ENCODE results near the gene FAM20C. TPM values are rescaled to one million over a fixed set of nuclear protein-coding genes. Genes with fewer than 3 reads are reported as not detected.
"Not testable (repeated sequence)": the region's sequence is repeated elsewhere in the genome, so short reads cannot be mapped to it uniquely, and the experiment has no call there.

Gene FAM20C
- total RNA-seq, 1 donor from 2014 or later, result 23.4 TPM

- DNase-seq (ENCODE audit: low spot score), result peak; percentile 63
These were observed 19.0 kb upstream of the FAM20C start for GRCh38 chr7:173209-173918.

GRCh38 chr7:174716-175115 lies 17.7 kb upstream of the FAM20C start:
- peak; percentile 32 for DNase-seq (ENCODE audit: low spot score)

DNA sequence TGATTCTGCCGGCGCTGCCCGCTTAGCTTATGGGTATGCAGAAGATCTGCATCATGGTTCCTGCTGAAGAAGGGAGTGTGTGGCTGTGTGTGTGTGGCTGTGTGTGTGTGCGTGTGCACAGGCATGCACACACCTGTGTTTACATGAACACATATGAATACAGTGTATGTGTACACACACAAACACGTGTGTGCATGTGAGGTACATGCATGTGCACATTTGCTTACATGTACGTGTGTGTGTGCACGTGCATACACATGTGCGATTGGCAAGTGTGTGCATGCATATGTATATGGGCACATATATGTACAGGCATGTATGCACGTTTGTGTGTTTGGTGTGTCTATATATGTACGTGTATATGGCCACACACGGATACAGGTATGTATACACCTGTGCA lies 16.4 kb upstream of the FAM20C start:
- no peak for DNase-seq (ENCODE audit: low spot score)

- DNase-seq (ENCODE audit: low spot score), result no peak
These were observed 16.0 kb upstream of the FAM20C start for GRCh38 chr7:176381-176780.

- DNase-seq (ENCODE audit: low spot score), result no peak
These were observed 15.4 kb upstream of the FAM20C start for GRCh38 chr7:176786-177459.

DNA sequence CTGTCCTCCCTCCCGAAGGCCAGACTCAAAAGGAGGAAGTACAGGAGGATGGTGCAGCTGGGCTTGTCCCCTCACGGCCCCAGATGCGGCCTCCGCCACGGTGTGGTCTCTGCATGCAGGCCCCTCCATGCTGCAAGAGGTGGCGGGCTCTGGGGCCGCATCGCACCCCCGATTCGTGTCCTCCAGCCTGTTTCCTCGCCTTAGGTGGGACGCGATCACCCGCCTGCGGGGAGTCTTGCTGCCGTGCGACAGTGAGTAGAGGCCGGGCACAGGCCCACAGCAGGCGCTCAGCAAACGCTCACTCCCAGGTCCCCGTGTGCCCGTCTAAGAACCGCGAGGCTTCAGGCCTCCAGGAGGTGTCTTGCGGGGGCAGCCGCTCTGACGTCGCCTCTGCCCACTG lies 13.9 kb upstream of the FAM20C start:
- DNase-seq (ENCODE audit: low spot score), result no peak

- no peak for DNase-seq (ENCODE audit: low spot score)
These were observed 13.1 kb upstream of the FAM20C start for GRCh38 chr7:179209-179681.

DNA sequence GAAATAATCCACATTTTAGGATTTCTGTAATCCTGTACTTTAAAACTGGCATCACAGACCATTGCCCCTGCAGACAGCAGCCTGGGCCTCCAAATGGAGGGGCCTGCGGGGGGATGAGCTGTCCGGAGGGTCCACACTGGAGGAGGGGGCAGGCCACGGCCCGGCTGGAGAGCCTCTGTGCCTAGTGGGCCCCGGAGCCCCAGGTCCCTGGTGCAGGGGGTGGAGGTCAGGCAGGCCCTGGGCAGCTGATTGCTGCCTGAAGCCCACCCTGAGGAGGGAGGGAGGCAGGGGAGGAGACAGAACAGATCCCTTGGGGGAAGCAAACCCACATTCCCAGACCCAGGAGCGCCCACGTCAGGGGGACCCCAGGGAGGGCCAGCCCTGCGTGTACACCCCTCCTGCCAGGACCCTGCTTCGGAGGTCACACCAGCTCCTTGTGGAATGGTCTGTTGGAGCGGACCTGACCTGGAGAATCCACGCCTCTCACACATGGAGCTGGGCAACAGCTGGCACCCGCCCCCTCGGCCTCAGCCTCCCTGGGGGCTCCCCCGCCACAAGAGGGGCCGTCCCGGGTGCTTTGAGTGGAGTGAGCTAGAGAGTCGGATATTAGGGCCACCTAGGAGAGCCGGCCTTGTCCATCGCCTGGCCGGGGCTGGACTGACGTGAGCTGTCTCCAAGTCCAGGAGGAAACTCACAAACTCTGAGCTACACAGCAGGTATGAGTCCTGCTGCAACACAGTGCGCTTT lies 12.2 kb upstream of the FAM20C start:
- DNase-seq (ENCODE audit: low spot score), result no peak

GRCh38 chr7:181738-182137 lies 10.6 kb upstream of the FAM20C start:
- DNase-seq (ENCODE audit: low spot score), result no peak

DNA sequence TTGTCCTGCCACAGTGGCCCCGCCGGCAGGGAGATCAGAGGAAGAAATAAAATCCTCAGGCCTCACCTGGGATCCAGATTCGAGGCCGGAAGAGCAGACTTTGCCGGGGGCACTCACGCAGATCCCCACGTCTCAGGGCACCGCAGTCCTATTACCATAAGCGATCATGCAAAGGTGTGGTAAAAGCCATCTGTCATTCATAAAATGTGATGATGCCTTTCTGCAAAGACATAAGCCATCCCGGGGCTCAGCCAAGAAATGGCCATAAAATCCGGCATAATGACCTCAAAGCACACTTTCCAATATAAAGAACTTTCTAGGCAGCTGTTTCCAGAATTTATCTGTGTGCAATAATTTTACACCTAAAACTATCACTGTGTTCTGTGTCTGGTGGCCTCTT lies 9.9 kb upstream of the FAM20C start:
- DNase-seq (ENCODE audit: low spot score), result not testable (repeated sequence)

- no peak for DNase-seq (ENCODE audit: low spot score)
These were observed 8.7 kb upstream of the FAM20C start for GRCh38 chr7:183496-184292.

- no peak for DNase-seq (ENCODE audit: low spot score)
These were observed 7.8 kb upstream of the FAM20C start for GRCh38 chr7:184294-185264.

GRCh38 chr7:186516-187113 lies 5.8 kb upstream of the FAM20C start:
- DNase-seq (ENCODE audit: low spot score), result no peak

- DNase-seq (ENCODE audit: low spot score), result no peak
These were observed 5.0 kb upstream of the FAM20C start for GRCh38 chr7:187227-187927.

GRCh38 chr7:188174-188573 lies 4.2 kb upstream of the FAM20C start:
- no peak for DNase-seq (ENCODE audit: low spot score)

- no peak for DNase-seq (ENCODE audit: low spot score)
These were observed 3.5 kb upstream of the FAM20C start for GRCh38 chr7:188727-189500.

DNA sequence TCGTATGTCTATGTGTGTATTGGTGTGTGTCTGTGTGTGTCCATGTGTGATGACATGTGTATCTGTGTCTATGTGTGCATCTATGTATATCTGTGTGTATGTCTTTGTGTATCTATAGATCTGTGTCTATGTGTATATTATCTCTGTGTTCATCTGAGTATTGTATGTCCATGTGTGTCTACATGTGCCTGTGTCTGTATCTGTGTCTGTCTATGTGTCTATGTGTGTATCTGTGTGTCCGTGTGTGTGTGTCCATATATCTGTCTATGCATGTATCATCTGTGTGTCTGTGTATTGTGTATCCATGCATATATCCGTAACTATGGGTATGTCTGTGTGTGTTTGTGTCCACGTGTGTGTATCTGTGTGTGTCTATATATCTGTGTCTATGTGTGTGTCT lies 2.7 kb upstream of the FAM20C start:
- no peak for DNase-seq (ENCODE audit: low spot score)

- no peak for DNase-seq (ENCODE audit: low spot score)
These were observed 2.2 kb upstream of the FAM20C start for GRCh38 chr7:190196-190595.
